GM20000 (cell line): ENCODE data around the gene PRR33.
"Not testable (repeated sequence)": the region's sequence is repeated elsewhere in the genome, so short reads cannot be mapped to it uniquely, and the experiment has no call there.

ENCODE experiments used
- DNase-seq: peaks from one replicate; pipeline ENCODE4 v3.0.0; 2012; ENCODE audit warnings: low spot score
- CTCF ChIP-seq: IDR thresholded peaks from 2 replicates; pipeline ENCODE4 v1.5.1; 2012; ENCODE audit warnings: mild to moderate bottlenecking, control low read depth; ENCODE audit errors: extremely low read depth, missing control alignments

PRR33 gene

GRCh38 chr11:1888811-1889210 is 2.9 kb downstream of the PRR33 start:
- DNase-seq, result no peak
- TF ChIP-seq CTCF, result no peak

- no peak for TF ChIP-seq CTCF
- no peak for DNase-seq
Measured at GRCh38 chr11:1888347-1888753, 3.3 kb downstream of the PRR33 start.

- TF ChIP-seq CTCF, result no peak
- no peak for DNase-seq
Measured at GRCh38 chr11:1887451-1888346, 4.0 kb downstream of the PRR33 start.

- not testable (repeated sequence) for DNase-seq
Measured at GRCh38 chr11:1886551-1886950, 5.1 kb downstream of the PRR33 start.

- TF ChIP-seq CTCF, result no peak
- DNase-seq, result peak; percentile 19
Measured at GRCh38 chr11:1884303-1884700, 7.4 kb downstream of the PRR33 start.

GRCh38 chr11:1883346-1884302 is 8.1 kb downstream of the PRR33 start:
- no peak for TF ChIP-seq CTCF
- no peak for DNase-seq

- peak; percentile 92 for DNase-seq
- peak; percentile 86 for TF ChIP-seq CTCF
Measured at GRCh38 chr11:1882265-1883238, 9.1 kb downstream of the PRR33 start.
